HEK293 (cell line): Measurements from ENCODE around the gene FOXO4.

Experiments used
- HOXA7 ChIP-seq: sonication (generic); formaldehyde crosslinking; IDR thresholded peaks from 2 replicates; pipeline ENCODE4 v1.8.1; 2022; ENCODE audit warnings: missing genetic modification reagents, borderline replicate concordance
- HOXD13 ChIP-seq: sonication (generic); formaldehyde crosslinking; IDR thresholded peaks from 2 replicates; pipeline ENCODE4 v1.8.0; 2022; ENCODE audit warnings: missing genetic modification reagents, borderline replicate concordance
- KLF9 ChIP-seq: fragments of 450-650 bp; formaldehyde crosslinking; IDR thresholded peaks from 2 replicates; pipeline ENCODE4 v1.5.1; 2016; ENCODE audit warnings: missing biosample characterization, missing genetic modification characterization, low read depth
- MYNN ChIP-seq: fragments of 450-650 bp; formaldehyde crosslinking; IDR thresholded peaks from 2 replicates; pipeline ENCODE4 v1.5.1; 2016; ENCODE audit warnings: missing biosample characterization, missing genetic modification characterization, borderline replicate concordance
- MZF1 ChIP-seq: fragments of 450-650 bp; formaldehyde crosslinking; IDR thresholded peaks from 2 replicates; pipeline ENCODE4 v1.5.1; 2017; ENCODE audit warnings: missing biosample characterization, missing genetic modification characterization, borderline replicate concordance
- OVOL3 ChIP-seq: fragments of 450-650 bp; formaldehyde crosslinking; IDR thresholded peaks from 2 replicates; pipeline ENCODE4 v1.5.1; 2016; ENCODE audit warnings: missing biosample characterization, missing genetic modification characterization
- YY2 ChIP-seq: fragments of 450-650 bp; formaldehyde crosslinking; IDR thresholded peaks from 2 replicates; pipeline ENCODE4 v1.5.1; 2016; ENCODE audit warnings: missing biosample characterization, missing genetic modification characterization
- ZFP3 ChIP-seq: fragments of 450-650 bp; formaldehyde crosslinking; IDR thresholded peaks from 2 replicates; pipeline ENCODE4 v1.5.1; 2016; ENCODE audit warnings: low read depth, missing biosample characterization, missing genetic modification characterization
- ZFP37 ChIP-seq: fragments of 450-650 bp; formaldehyde crosslinking; IDR thresholded peaks from 2 replicates; pipeline ENCODE4 v1.5.1; 2016; ENCODE audit warnings: missing biosample characterization, missing genetic modification characterization
- ZFP41 ChIP-seq: fragments of 450-650 bp; formaldehyde crosslinking; IDR thresholded peaks from 2 replicates; pipeline ENCODE4 v1.5.1; 2016; ENCODE audit warnings: missing biosample characterization, missing genetic modification characterization, borderline replicate concordance
- ZFP69B ChIP-seq: fragments of 450-650 bp; formaldehyde crosslinking; IDR thresholded peaks from 2 replicates; pipeline ENCODE4 v1.5.1; 2016; ENCODE audit warnings: missing biosample characterization, missing genetic modification characterization
- ZNF132 ChIP-seq: fragments of 450-650 bp; formaldehyde crosslinking; IDR thresholded peaks from 2 replicates; pipeline ENCODE4 v1.5.1; 2017; ENCODE audit warnings: missing biosample characterization, missing genetic modification characterization, borderline replicate concordance
- ZNF2 ChIP-seq: fragments of 450-650 bp; formaldehyde crosslinking; IDR thresholded peaks from 2 replicates; pipeline ENCODE4 v1.5.1; 2016; ENCODE audit warnings: missing biosample characterization, missing genetic modification characterization
- ZNF354C ChIP-seq: fragments of 450-650 bp; formaldehyde crosslinking; IDR thresholded peaks from 2 replicates; pipeline ENCODE4 v1.5.1; 2016; ENCODE audit warnings: missing biosample characterization, missing genetic modification characterization, low read depth, borderline replicate concordance
- ZNF529 ChIP-seq: fragments of 450-650 bp; formaldehyde crosslinking; IDR thresholded peaks from 2 replicates; pipeline ENCODE4 v1.5.1; 2017; ENCODE audit warnings: missing genetic modification characterization, missing biosample characterization; ENCODE audit not compliant: insufficient replicate concordance
- ZNF544 ChIP-seq: fragments of 450-650 bp; formaldehyde crosslinking; IDR thresholded peaks from 2 replicates; pipeline ENCODE4 v1.5.0; 2017; ENCODE audit warnings: missing biosample characterization, missing genetic modification characterization
- ZNF555 ChIP-seq: fragments of 450-650 bp; formaldehyde crosslinking; conservative IDR thresholded peaks from 2 replicates; pipeline ENCODE4 v1.5.1; 2017; ENCODE audit warnings: missing biosample characterization, mild to moderate bottlenecking, missing genetic modification characterization, inconsistent platforms
- ZNF677 ChIP-seq: fragments of 450-650 bp; IDR thresholded peaks from 2 replicates; pipeline ENCODE4 v1.5.0; 2018; ENCODE audit warnings: missing biosample characterization, mild to moderate bottlenecking, missing genetic modification characterization, moderate library complexity
- ZNF768 ChIP-seq: fragments of 450-650 bp; formaldehyde crosslinking; IDR thresholded peaks from 2 replicates; pipeline ENCODE4 v1.5.1; 2018; ENCODE audit warnings: missing biosample characterization, mild to moderate bottlenecking, missing genetic modification characterization
- TF ChIP-seq, protein P1 (sequence below): fragments of 450-650 bp; formaldehyde crosslinking; IDR thresholded peaks from 2 replicates; pipeline ENCODE4 v1.5.1; 2017; ENCODE audit warnings: missing biosample characterization, missing genetic modification characterization
- TF ChIP-seq, protein P2 (sequence below): fragments of 450-650 bp; formaldehyde crosslinking; IDR thresholded peaks from 2 replicates; pipeline ENCODE4 v1.5.1; 2017; ENCODE audit warnings: missing biosample characterization, missing genetic modification characterization
- TF ChIP-seq, protein P3 (sequence below): sonication (generic); formaldehyde crosslinking; IDR thresholded peaks from 2 replicates; pipeline ENCODE4 v1.8.1; 2022; ENCODE audit warnings: mild to moderate bottlenecking, moderate library complexity, missing genetic modification reagents
- TF ChIP-seq, protein P4 (sequence below): fragments of 450-650 bp; formaldehyde crosslinking; conservative IDR thresholded peaks from 2 replicates; pipeline ENCODE4 v1.5.1; 2016; ENCODE audit warnings: low read depth, missing biosample characterization, missing genetic modification characterization
- TF ChIP-seq, protein P5 (sequence below): fragments of 450-650 bp; formaldehyde crosslinking; IDR thresholded peaks from 2 replicates; pipeline ENCODE4 v1.5.1; 2016; ENCODE audit warnings: missing biosample characterization, missing genetic modification characterization
- TF ChIP-seq, protein P6 (sequence below): fragments of 450-650 bp; formaldehyde crosslinking; IDR thresholded peaks from 2 replicates; pipeline ENCODE4 v1.5.1; 2016; ENCODE audit warnings: missing biosample characterization, missing genetic modification characterization
- TF ChIP-seq, protein P7 (sequence below): fragments of 450-650 bp; IDR thresholded peaks from 2 replicates; pipeline ENCODE4 v1.5.1; 2018; ENCODE audit warnings: missing biosample characterization, mild to moderate bottlenecking, missing genetic modification characterization

Gene FOXO4

DNA sequence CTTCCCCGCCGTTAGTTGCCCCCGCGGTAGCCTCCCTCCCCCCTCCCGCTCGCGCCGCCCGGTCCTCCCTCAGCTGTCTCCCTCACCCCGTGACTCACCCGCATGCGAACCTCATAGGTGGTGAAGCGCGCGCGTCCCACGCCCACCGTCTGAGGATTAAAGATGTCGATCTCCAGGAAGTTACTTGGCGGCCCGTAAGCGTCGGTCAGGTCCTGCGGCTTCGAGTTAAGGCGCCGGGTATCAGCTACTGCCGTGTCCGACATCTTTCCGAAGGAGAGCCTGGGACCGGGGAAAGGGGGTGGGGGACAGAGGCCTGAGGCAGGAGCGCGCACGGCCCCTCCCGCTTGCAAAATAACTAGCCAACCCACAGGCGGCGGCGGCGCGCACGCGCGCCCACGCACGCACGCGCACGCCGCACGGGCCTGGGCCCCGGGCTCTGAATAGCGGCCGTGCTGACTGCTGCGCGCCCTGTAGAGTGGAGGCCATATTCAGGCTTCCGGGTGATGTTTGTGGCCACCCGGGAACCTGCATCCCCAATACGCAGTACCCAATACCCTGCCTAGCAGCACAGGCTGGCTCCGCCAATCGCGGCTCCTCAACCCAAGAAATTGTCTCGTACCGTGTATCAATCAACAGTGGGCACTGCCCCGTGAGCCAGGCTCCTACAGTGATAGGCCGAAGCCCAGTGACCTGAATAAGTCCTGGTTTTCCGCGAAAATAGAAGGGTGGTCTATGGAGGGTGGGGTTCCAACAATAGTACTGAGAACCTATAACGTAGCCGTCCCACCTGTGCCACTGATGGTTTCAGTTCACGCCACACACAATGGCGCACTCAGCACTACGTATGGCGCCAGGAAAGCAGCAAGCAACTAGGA lies 27.4 kb upstream of the FOXO4 start, which contains the start of gene SNX12 (continued):
- TF ChIP-seq KLF9 (tag by site-specific recombination) (peak; percentile 92), ZNF529 (tag by site-specific recombination) (no peak), HOXD13 (peak; percentile 42; the same call in 1 of the 2 replicates), ZFP41 (tag by site-specific recombination) (no peak), MYNN (tag by site-specific recombination) (0 out of 2 replicates have a peak, but pooled peaks have one; percentile 20), ZFP3 (tag by site-specific recombination) (no peak), ZNF677 (tag by site-specific recombination) (0 out of 2 replicates have a peak, but pooled peaks have one; percentile 12), OVOL3 (tag by site-specific recombination) (no peak), YY2 (no peak), ZFP69B (tag by site-specific recombination) (0 out of 2 replicates have a peak, but pooled peaks have one; percentile 12), ZNF2 (tag by site-specific recombination) (no peak), HOXA7 (CRISPR knock-in tag) (no peak), MZF1 (tag by site-specific recombination) (no peak), ZFP37 (tag by site-specific recombination) (0 out of 2 replicates have a peak, but pooled peaks have one; percentile 70), ZNF555 (tag by site-specific recombination) (no peak), ZNF768 (tag by site-specific recombination) (no peak), ZNF544 (tag by site-specific recombination) (no peak), ZNF354C (tag by site-specific recombination) (no peak), ZNF132 (tag by site-specific recombination) (no peak)
- TF ChIP-seq, protein P1, sequence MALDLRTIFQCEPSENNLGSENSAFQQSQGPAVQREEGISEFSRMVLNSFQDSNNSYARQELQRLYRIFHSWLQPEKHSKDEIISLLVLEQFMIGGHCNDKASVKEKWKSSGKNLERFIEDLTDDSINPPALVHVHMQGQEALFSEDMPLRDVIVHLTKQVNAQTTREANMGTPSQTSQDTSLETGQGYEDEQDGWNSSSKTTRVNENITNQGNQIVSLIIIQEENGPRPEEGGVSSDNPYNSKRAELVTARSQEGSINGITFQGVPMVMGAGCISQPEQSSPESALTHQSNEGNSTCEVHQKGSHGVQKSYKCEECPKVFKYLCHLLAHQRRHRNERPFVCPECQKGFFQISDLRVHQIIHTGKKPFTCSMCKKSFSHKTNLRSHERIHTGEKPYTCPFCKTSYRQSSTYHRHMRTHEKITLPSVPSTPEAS (tag by site-specific recombination) = no peak
- TF ChIP-seq, protein P2, sequence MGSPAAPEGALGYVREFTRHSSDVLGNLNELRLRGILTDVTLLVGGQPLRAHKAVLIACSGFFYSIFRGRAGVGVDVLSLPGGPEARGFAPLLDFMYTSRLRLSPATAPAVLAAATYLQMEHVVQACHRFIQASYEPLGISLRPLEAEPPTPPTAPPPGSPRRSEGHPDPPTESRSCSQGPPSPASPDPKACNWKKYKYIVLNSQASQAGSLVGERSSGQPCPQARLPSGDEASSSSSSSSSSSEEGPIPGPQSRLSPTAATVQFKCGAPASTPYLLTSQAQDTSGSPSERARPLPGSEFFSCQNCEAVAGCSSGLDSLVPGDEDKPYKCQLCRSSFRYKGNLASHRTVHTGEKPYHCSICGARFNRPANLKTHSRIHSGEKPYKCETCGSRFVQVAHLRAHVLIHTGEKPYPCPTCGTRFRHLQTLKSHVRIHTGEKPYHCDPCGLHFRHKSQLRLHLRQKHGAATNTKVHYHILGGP (tag by site-specific recombination) = peak; percentile 5; the same call in 1 of the 2 replicates
- TF ChIP-seq, protein P3, sequence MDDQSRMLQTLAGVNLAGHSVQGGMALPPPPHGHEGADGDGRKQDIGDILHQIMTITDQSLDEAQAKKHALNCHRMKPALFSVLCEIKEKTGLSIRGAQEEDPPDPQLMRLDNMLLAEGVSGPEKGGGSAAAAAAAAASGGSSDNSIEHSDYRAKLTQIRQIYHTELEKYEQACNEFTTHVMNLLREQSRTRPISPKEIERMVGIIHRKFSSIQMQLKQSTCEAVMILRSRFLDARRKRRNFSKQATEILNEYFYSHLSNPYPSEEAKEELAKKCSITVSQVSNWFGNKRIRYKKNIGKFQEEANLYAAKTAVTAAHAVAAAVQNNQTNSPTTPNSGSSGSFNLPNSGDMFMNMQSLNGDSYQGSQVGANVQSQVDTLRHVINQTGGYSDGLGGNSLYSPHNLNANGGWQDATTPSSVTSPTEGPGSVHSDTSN = no peak; the same call in 1 of the 2 replicates
- TF ChIP-seq, protein P4, sequence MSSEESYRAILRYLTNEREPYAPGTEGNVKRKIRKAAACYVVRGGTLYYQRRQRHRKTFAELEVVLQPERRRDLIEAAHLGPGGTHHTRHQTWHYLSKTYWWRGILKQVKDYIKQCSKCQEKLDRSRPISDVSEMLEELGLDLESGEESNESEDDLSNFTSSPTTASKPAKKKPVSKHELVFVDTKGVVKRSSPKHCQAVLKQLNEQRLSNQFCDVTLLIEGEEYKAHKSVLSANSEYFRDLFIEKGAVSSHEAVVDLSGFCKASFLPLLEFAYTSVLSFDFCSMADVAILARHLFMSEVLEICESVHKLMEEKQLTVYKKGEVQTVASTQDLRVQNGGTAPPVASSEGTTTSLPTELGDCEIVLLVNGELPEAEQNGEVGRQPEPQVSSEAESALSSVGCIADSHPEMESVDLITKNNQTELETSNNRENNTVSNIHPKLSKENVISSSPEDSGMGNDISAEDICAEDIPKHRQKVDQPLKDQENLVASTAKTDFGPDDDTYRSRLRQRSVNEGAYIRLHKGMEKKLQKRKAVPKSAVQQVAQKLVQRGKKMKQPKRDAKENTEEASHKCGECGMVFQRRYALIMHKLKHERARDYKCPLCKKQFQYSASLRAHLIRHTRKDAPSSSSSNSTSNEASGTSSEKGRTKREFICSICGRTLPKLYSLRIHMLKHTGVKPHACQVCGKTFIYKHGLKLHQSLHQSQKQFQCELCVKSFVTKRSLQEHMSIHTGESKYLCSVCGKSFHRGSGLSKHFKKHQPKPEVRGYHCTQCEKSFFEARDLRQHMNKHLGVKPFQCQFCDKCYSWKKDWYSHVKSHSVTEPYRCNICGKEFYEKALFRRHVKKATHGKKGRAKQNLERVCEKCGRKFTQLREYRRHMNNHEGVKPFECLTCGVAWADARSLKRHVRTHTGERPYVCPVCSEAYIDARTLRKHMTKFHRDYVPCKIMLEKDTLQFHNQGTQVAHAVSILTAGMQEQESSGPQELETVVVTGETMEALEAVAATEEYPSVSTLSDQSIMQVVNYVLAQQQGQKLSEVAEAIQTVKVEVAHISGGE (tag by site-specific recombination) = 0 out of 2 replicates have a peak, but pooled peaks have one; percentile 4
- TF ChIP-seq, protein P5, sequence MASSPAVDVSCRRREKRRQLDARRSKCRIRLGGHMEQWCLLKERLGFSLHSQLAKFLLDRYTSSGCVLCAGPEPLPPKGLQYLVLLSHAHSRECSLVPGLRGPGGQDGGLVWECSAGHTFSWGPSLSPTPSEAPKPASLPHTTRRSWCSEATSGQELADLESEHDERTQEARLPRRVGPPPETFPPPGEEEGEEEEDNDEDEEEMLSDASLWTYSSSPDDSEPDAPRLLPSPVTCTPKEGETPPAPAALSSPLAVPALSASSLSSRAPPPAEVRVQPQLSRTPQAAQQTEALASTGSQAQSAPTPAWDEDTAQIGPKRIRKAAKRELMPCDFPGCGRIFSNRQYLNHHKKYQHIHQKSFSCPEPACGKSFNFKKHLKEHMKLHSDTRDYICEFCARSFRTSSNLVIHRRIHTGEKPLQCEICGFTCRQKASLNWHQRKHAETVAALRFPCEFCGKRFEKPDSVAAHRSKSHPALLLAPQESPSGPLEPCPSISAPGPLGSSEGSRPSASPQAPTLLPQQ = peak; percentile 38
- TF ChIP-seq, protein P6, sequence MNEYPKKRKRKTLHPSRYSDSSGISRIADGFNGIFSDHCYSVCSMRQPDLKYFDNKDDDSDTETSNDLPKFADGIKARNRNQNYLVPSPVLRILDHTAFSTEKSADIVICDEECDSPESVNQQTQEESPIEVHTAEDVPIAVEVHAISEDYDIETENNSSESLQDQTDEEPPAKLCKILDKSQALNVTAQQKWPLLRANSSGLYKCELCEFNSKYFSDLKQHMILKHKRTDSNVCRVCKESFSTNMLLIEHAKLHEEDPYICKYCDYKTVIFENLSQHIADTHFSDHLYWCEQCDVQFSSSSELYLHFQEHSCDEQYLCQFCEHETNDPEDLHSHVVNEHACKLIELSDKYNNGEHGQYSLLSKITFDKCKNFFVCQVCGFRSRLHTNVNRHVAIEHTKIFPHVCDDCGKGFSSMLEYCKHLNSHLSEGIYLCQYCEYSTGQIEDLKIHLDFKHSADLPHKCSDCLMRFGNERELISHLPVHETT (tag by site-specific recombination) = 0 out of 2 replicates have a peak, but pooled peaks have one; percentile 52
- TF ChIP-seq, protein P7, sequence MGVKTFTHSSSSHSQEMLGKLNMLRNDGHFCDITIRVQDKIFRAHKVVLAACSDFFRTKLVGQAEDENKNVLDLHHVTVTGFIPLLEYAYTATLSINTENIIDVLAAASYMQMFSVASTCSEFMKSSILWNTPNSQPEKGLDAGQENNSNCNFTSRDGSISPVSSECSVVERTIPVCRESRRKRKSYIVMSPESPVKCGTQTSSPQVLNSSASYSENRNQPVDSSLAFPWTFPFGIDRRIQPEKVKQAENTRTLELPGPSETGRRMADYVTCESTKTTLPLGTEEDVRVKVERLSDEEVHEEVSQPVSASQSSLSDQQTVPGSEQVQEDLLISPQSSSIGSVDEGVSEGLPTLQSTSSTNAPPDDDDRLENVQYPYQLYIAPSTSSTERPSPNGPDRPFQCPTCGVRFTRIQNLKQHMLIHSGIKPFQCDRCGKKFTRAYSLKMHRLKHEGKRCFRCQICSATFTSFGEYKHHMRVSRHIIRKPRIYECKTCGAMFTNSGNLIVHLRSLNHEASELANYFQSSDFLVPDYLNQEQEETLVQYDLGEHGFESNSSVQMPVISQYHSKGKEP (tag by site-specific recombination) = no peak; the same call in none of the 2 replicates
